Cardiac septum (tissue), 1 donor: Measurements from ENCODE around the gene CDKN2C. TPM values are rescaled to one million over a fixed set of nuclear protein-coding genes. Genes with fewer than 3 reads are reported as not detected.
"Not testable (repeated sequence)": the region's sequence is repeated elsewhere in the genome, so short reads cannot be mapped to it uniquely, and the experiment has no call there.

Experiments
- DNase-seq: peaks from one replicate; pipeline ENCODE4 v3.0.0-alpha.2; 2020; ENCODE audit warnings: low spot score
- intact Hi-C: fragments of 100-400 bp; cut with DNase I; formaldehyde crosslinking; loops from one replicate; pipeline ENCODE4 v1.14.0; 2022
- total RNA-seq: library from RNA; stranded (reverse); fragmentation: NEBNext Ultra II Directional; extraction: Animal tissue kit (Norgen Biotek cat#: 25700); gene quantifications from one replicate; pipeline ENCODE4 v1.2.1, GENCODE V29; 2021
- donor health status: DM: no; HTN: no; CAD: no.

CDKN2C gene
- total RNA-seq, 1 donor from 2014 or later, result 9.8 TPM

DNA sequence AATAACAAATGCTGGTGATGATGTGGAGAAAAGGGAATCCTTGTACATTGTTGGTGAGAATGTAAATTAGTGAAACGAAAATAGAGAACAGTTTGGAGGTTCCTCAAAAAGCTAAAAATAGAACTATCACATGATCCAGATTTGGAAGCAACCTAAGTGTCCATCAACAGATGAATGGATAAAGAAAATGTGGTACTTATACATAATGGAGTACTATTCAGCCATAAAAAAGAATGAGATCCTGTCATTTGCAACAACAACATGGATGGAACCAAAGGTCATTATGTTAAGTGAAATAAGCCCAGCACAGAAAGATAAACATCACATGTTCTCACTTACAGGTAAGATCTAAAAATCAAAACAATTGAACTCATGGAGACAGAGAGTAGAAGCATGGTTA is 29.3 kb downstream of the CDKN2C start:
- intact Hi-C loops, DNase-seq: not testable (repeated sequence)

DNA sequence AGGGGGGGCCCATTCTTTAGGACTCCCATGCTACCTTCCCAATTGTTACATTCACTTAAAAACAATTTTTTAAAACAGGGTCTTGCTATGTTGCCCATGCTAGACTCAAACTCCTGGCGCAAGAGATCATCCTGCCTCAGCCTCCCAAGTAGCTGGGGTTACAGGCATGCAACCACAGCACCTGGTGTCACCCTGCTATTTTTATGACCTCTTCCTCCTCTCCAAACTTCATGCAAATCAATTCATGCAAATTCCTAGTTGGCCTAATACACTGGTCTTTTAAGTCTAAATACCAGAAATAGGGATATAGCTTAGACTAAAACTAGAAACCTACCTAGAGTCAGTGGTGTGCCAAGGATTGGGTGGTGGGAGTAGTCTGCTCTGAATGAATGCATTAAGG is 30.1 kb downstream of the CDKN2C start:
- DNase-seq, result no peak
- intact Hi-C loops, result no loop called here

DNA sequence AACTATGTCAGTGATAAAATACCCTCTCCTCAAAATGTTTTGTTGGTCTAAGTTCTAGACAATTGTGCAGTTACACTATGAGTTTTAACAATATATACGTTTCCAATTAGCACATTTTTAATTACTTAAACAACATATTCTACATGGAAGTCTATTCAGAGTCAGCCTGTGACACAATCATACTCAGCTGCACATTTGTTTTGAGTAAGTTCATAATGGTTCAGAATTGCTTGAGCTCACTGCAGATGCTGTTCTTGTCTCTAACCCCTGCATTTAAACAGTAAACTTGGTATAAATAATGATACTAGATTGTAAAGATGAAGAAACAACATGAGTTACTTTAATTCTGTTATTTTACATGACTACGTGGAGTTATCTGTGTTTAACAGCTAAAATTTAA is 30.6 kb downstream of the CDKN2C start:
- intact Hi-C loops, result no loop called here
- no peak for DNase-seq

DNA sequence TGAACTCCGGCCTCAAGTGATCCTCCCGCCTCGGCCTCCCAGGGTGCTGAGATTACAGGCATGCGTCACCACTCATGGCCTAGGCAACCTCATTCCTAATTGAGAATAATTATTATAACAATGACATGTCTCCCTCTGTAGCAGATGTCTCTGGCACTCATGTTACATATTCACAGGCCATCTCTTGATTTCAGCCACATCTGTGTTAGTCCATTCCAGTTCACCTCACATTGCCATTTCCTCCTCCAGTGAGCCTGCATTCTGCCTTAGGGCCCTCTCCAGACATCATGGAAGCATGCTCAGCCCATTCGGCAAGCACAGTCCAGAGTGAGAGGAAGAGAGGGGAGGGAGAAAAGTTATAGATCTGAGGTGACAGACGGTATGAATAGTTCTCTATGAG is 32.5 kb downstream of the CDKN2C start:
- intact Hi-C loops, result no loop called here
- no peak for DNase-seq

DNA sequence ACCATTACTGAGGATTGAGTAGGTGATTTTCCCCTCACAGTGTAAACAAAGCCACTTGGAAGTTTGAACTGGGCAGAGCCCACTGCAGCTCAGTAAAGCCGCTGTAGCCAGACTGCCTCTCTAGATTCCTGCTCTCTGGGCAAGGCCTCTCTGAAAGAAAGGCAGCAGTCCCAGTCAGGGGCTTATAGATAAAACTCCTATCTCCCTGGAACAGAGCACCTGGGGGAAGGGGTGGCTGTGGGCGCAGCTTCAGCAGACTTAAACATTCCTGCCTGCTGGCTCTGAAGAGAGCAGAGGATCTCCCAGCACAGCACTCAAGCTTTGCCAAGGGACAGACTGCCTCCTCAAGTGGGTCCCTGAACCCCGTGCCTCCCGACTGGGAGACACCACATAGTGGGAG is 35.5 kb downstream of the CDKN2C start:
- intact Hi-C loops, DNase-seq: not testable (repeated sequence)

DNA sequence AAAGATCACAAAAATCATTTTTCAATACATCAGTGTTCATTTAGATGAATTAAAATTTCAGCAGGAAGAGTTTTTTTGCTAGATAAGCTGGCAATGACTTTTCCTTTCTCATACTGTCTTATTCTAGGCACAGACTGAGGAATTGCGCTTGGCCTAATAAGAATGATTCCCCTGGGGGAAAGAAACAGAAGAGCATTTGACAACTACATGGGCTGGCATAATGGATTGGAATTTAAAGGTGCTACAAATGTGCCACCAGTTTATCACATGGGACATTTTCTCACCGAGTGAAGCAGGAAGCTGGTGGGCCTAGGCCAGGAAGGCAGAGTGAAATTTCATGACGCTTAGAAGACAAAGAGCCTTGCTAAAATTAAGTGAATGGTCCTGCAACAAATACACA is 39.3 kb downstream of the CDKN2C start:
- intact Hi-C loops, result no loop called here
- DNase-seq, result no peak

DNA sequence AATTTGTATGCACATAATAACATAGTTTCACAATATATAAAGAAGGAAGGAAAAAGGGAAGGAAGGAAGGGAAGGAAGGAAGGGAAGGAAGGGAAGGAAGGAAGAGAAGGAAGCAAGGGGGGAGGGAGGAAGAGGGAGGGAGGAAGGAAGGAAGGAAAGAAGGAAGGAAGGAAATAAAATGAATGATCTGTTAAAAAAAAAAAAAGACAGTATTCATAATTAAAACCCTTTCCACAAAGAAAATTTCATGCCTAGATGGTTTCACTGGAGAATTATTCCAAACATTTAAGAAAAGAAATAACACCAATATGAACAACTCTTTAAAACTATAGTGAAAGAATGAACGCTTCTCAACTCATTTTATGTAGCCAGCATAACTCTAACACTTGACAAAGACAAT is 44.8 kb downstream of the CDKN2C start:
- intact Hi-C loops, result no loop called here
- no peak for DNase-seq

DNA sequence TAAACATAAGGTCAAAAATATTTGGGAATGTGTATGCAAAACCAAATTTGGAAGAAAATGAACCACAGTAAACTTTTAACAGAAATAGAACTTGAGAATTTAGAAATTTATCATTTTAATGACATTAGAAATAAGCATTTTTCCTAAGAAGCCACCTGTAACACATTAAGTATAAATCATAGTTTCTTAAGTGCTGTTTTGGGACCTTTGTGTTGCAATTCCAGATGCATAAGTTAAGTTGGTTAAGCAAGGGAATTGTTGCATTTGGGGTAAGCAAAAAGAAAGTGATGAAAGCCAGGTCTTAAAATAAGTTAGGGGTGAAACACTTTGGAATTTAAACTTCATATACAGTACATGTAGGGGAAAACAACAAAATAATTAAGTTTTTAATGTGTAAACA is 49.8 kb downstream of the CDKN2C start:
- intact Hi-C loops, result no loop called here
- DNase-seq, result no peak

Other genes starting within 250 kb of the CDKN2C start
- gene FAF1, start 10.0 kb upstream of the CDKN2C start, total RNA-seq, result 81.0 TPM
- gene C1orf185, start 132.0 kb downstream of the CDKN2C start, total RNA-seq, result not detected